GM18507 (cell line): Measurements from ENCODE around the gene FGFBP1.
A peak's percentile ranks its signal among the peaks of the same experiment; 100 is the strongest.

Source experiments
- DNase-seq: peaks from one replicate; pipeline ENCODE4 v3.0.0; 2011; ENCODE audit warnings: low read depth; ENCODE audit not compliant: insufficient read length; ENCODE audit errors: extremely low spot score
- FAIRE-seq: peaks from 2 replicates; lab custom pipeline; 2011; peaks lifted over from hg19 to GRCh38; lab: Jason Lieb, UNC

Gene FGFBP1

DNA sequence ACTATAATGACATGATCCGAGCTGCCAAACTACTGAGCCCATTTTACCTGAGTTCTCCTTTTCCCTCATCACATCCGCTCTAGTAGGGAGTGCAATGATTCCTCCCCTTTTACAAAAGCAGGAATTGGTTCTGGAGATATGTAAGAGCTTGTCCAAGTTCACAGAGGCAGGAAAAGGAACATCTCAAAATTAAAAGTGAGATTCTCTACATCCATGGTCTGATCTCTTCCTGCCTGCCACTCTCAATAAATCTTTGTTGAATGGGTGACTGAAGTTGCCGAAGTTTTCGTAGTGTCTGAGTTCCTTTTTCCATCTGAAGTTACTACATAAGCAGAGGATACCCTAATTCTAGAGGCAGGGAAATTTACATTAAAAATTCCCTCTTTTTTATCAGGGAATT is at the start of gene FGFBP1:
Gene FGFBP1 (minus strand): TSS at position 101 of the 400 bp plus-strand sequence. CDS start 2,108 bp downstream, outside the sequence.
- FAIRE-seq: no peak

GRCh38 chr4:15988222-15988621 is 49.7 kb upstream of the FGFBP1 start:
- no peak for DNase-seq
- FAIRE-seq: no peak

More for the DNA sequence above, at the start of gene FGFBP1:
- no peak for DNase-seq

- FAIRE-seq (no peak), DNase-seq (no peak)
Observed at GRCh38 chr4:15986907-15987306, 48.4 kb upstream of the FGFBP1 start.

DNA sequence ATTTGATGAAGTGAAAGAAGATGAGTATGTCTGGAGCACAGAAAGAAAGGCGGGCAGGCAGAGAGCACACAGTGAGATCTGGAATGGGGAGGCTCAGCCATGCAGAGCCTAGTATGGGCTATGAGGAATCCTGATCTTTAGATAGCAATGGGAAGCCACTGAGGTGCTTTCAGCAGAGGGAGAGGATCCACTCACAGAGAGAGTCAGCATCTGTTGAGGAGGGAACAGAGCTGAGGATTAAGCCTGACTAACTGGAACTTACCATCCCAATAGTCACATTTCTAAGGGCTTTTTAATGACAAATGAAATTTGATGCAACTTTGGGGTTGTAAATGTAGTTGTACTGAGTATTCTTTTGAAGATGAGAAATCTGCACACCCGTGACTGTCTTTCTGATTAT is 45.1 kb upstream of the FGFBP1 start:
- FAIRE-seq (no peak), DNase-seq (no peak)

DNA sequence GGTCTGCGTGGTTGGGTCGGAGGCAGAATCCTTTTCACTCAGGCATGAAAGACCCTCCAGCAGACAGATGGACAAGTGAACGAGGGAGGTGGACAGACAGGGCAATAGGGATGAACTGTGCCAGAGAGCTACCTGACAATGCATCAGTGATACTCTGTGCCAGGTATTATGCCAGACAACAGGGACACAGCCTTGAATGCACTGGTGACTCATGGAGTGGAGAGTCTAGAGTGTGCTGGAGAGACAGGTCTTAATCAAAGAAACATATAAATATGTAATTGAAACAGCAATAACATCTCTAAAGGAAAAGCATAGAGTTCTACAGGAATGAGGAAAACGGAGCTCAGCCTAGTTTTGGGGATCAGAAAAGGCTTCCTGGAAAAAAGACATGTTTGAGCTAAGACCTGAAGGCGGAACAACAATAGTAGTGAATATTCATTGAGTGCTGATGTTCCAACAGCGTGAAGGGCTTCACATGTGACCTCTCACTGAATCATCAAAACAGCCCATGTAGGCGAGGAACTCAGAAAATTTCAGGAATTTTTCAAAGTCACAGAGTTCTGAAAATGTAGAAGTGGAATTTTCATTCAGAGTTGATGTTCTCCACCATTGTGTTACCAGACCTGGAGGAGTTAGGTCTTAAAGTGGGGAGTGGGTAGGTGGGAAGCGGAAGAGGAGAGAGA is 44.4 kb upstream of the FGFBP1 start:
- no peak for FAIRE-seq

DNA sequence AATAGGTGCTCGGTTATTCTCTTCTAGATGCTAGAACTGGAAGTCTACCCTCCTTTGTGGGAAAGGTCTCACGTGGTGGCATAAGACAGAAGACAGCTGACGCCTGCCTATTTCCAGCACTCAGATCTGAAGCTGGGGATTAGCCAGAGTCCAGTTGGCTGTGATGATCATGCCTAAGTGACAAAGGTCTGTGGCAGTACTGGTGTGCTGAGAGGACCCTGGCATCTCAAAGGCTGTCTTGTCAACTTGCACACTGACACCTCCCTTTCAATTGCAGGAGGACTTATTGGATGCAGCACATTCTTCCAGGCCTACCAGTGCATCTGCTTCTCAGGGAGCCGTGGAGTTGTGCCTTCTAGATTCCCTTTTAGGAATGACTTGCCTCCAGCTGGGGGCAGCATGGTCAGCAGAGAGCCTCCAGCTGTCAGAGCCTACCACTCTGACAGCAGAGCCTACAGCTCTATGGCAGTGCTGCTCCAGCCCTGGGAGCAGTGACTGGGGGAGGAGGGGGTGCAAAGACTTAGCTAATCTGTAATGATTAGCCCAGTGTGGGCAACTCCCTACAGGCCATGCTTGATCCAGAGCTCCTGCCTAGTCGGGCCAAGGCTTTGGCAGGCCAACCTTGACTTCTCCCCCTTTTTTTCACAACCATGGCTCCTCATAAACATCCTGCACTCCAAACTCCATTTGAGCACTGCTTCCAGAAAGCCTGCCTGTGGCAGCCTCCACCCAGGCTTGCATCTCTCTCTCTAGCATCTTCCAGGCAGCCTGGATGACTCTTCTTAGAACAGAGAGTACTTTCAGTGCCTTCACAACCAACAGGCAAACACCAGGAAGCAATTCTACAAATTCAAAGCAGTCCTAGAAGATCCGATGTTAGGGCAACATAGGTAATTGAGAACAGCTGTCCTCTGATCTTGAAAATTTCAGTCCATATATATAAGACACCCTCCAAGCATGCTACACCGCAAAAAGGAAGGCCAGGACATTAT is 38.2 kb upstream of the FGFBP1 start:
- no peak for DNase-seq
- no peak for FAIRE-seq

More for the DNA sequence above, 44.4 kb upstream of the FGFBP1 start:
- no peak for DNase-seq

- DNase-seq (no peak), FAIRE-seq (no peak)
Observed at GRCh38 chr4:15971068-15971801, 32.7 kb upstream of the FGFBP1 start.

- no peak for FAIRE-seq
- no peak for DNase-seq
Observed at GRCh38 chr4:15968551-15969300, 30.2 kb upstream of the FGFBP1 start.

DNA sequence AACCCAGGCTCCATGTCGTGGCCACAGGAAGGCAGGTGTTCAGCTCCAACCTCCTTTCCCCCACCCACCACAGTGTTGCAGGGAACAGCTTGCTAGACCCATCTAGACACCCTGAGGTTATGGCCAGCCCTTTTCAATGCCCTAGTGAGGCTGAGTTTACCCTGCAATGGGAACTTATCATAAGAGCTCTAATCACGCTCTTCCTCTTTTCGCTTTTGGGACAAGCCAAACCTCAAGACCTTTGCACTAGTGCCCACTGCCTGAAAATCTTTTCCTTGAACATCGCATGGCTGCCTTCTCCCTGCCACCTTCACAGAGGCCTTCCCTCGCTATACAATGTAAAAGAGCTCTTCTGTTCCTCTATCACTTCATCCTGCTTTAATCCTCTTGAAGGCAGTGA is 26.8 kb upstream of the FGFBP1 start:
- DNase-seq (no peak), FAIRE-seq (no peak)

DNA sequence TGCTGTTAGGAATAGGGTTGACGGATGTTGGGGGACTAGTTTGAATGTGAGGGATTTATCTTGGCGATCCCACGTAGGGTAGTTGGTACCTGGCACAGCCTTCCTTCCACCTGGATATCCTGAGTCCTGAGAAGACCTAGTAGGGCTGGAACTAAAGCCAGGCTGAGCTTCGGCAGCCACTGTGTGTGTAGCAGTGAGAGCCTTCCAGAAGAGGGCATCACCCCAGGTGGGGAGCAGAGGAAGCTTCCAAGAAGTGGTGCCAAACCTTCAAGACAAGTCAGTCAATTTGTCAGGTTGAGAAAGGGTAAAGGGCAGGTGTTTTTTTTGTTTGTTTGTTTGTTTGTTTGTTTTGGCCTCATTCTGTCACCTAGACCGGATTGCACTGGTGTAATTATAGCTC is 25.6 kb upstream of the FGFBP1 start:
- no peak for DNase-seq
- FAIRE-seq: no peak

DNA sequence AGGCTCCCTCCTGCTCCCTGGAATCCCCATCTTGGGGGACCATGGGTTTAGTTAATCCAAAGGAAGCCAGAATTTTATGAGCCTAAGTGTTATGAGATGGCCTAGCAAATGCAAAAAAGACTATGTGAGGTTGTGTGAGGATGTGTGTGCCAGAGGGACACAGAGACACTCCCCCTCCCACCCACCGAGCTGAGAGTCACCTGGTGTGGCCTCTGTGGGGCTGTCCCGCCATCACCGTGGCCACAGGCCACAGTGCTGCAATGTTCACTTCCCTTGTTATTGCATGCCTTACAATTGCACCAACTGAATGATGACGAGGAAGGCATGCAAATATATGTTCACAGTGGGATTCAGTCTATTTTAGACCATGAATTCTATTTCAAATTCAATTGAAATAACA is 25.0 kb upstream of the FGFBP1 start:
- FAIRE-seq: no peak

DNA sequence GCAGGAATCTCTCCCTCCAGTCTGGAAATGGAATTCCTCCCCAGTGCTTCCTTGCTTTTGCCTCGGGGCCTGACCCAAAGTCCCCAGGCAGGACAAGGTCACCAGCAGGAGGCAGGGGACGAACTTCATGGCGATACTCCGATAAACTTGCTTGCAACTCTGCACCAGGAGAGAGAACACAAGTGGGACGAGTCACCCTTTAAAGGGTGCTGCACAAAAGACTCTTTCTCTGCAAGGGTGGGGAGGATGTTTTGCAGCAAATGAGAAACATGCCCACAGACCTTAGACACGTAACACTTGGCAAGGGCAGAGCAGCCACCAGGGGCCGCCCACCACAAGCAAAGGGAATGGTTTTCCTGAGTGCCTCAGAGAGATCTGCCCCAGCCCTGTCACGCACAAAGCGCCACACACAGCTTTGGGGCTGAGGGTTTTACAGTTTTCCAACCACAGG is 24.5 kb upstream of the FGFBP1 start, which contains the start of gene FGFBP2:
Gene FGFBP2 (minus strand): TSS at position 175 of the 451 bp plus-strand sequence. CDS start 46 bp downstream, at position 129.
- no peak for FAIRE-seq

More for the DNA sequence above, 25.0 kb upstream of the FGFBP1 start:
- no peak for DNase-seq

DNA sequence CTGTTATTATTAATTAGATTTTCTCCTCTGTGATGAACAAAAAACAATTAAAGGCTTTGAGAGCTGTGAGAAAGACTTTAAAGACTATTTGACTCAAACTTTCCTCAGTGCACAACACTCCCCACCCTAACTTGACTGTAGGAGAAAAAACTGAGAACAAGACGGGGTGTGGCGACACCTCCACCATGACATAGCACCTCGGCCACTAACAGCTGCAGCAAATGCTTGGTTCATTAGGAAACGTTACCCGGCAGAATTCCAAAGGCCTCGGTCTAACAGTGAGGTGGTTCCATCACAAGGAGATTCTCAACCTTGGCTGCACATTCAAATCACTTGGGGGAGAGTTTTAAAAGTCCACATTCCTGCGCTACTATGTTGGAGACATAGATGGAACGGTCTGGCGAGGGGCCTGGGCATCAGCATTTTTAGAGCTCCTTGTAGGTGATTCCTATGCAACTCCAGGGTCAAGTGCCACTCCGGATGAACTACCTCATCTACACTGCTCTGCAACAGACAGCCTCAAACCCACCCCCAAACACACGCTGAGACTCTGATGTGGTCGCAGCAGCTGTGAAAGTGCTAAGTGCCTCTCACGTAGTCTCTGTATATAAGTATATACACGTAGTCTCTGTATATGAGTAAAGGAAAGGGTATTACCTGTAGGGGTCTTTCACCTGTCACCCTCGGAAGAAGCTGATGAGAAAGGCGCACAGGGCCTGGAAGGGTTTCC is 23.4 kb upstream of the FGFBP1 start:
- DNase-seq: no peak
- no peak for FAIRE-seq

More for the DNA sequence above, 24.5 kb upstream of the FGFBP1 start, which contains the start of gene FGFBP2:
- DNase-seq: no peak

DNA sequence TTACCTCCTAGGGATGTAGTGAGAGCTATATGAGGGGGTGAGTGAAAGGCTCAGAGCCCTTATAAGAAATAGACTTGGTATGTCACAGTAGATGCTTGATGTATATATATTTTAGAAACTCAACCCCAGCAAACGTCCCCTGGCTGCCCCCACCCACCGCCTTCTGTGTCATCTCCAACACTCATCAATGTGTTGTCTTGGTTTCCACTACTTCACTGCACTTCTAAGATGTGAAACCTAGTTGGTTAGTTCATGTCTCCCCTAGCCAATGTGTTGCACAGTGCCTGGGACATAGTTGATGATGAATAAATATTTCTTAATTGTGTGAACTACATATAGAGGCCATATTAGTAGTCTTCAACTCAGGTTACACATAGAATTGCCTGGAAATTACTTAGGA is 20.0 kb upstream of the FGFBP1 start:
- no peak for FAIRE-seq

DNA sequence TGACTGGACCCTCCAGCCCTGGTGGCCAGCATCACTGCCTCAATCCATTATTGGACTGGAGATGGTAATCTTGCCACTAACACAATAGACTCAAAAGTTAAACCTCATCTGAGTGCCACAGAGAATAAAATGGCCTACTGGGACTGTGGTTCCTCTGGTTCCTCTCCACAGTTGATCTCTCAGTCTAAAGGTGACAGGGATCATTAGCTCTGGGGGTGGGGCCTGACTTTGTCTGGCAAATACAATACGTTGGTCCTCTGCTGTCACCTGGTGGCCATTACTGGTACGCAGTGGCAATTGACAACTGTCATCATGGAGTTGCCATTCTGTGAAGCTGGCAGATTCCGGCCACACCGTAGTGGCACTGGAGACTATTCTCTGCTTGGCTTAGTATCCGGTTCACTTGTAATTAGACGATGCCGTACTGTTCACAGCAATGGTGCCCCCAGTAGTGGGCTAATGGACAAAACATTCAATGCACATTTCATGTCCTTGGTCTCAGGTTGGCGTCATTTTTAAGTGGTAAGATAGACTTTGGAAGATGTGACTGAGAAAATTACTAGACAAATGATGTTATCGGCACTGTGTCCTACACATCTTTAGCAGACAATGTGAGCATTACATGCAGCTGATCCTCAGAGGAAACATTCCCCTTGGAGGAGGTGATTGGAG is 17.8 kb upstream of the FGFBP1 start:
- FAIRE-seq (peak; percentile 93), DNase-seq (peak; percentile 62)

More for the DNA sequence above, 20.0 kb upstream of the FGFBP1 start:
- DNase-seq: no peak

GRCh38 chr4:15955670-15956069 is 17.1 kb upstream of the FGFBP1 start:
- no peak for DNase-seq
- no peak for FAIRE-seq

DNA sequence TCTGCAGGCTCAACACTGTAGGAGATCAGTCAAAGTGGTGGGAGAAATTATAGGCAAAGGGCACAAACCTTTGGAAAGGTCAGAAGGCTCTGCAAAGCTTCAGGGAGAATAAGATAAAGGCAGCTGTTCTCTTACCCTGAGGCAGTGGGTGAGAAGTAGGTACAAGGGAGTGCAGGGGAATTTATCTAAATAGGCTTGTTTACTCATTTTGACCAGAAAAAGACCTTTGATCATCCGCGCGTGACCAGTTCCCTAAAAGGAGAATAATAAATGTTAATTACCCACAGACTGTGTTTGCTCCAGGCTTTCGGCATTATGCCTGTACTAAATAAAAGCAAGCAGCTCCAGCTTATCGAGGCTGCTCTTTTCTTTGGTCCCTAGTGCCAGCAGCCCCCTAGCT is 15.1 kb upstream of the FGFBP1 start:
- FAIRE-seq (no peak), DNase-seq (no peak)

- no peak for DNase-seq
- FAIRE-seq: no peak
Observed at GRCh38 chr4:15951781-15952180, 13.2 kb upstream of the FGFBP1 start.
